Skin epidermis (tissue), 12 donors: ENCODE measurements around the gene SLC28A2.
"Not testable (repeated sequence)": the region's sequence is repeated elsewhere in the genome, so short reads cannot be mapped to it uniquely, and the experiment has no call there.

Experiments used
- H3K27ac ChIP-seq, 21 experiments: fragments of 200-600 bp; sonication (generic) in 11 of 21; one replicate each; pipeline ENCODE4 v1.5.0; 2020; ENCODE audit warnings: mild to moderate bottlenecking in 3 of 21, inconsistent platforms in 2 of 21, moderate library complexity in 2 of 21
- H3K4me3 ChIP-seq, 7 experiments: fragments of 200-600 bp; sonication (generic) in 2 of 7; one replicate each; pipeline ENCODE4 v1.5.0; 2020; ENCODE audit warnings: inconsistent platforms in 2 of 7, mild to moderate bottlenecking in 2 of 7, moderate library complexity in 1 of 7

Gene SLC28A2

DNA sequence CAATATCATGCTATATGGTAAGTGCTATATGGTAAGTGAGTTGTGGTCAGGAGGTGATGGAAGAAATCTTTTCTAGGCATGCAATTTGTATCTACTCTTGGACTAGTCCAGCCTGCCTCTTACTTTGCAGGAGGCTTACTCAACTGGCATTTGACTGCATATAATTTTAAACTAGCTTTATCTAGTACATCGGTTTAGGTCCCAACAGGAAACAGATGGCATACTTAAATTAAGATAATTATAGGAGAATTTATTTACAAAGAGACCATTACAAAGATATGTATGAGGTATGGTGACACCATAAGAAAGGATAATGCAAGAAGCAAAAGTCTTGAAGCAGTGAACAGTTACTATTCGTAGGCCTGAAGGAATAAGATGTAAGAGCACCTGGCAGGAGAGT, 7.8 kb downstream of the SLC28A2 start:
- H3K4me3 ChIP-seq, result no peak overlapping the region
- no peak overlapping the region for H3K27ac ChIP-seq

DNA sequence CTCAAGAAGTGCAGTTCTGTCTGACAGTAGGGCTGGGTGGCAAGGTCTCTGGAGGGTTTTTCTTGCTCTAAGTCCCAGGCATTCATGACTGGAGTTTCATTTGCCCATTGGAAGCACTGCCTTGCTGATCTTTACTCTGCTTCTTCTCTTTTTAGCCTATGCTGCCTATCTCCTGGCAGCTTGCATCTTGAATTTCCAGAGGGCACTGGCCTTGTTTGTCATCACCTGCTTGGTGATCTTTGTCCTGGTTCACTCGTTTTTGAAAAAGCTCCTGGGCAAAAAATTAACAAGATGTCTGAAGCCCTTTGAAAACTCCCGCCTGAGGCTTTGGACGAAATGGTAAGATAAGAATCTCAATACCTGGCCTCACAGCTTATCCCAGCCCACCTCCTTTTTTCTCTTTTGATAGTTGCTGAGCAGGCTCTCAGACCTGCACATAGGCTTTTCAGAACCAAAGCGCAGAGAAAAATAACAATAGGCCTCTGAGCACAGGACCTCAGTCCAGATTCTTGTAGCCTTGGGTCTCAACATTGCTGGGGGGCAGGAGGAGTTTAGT, 10.9 kb downstream of the SLC28A2 start:
- Histone ChIP-seq H3K27ac (no peak overlapping the region), H3K4me3 (no peak overlapping the region)

DNA sequence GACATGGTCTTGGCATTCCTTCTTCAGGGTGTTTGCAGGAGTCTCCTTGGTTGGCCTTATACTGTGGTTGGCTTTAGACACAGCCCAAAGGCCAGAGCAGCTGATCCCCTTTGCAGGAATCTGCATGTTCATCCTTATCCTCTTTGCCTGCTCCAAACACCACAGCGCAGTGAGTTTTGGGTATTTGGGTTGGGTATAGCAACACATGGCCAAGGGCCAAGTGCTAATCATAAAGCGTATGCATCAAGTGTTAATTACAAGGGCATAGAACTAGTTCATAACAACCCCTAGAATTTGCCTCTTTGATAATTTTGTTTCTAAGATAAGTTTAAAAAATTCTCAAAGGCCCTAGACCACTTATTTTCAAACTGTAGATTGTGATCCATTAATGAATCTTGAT, 11.8 kb downstream of the SLC28A2 start:
- Histone ChIP-seq H3K4me3 (no peak overlapping the region), H3K27ac (no peak overlapping the region)

DNA sequence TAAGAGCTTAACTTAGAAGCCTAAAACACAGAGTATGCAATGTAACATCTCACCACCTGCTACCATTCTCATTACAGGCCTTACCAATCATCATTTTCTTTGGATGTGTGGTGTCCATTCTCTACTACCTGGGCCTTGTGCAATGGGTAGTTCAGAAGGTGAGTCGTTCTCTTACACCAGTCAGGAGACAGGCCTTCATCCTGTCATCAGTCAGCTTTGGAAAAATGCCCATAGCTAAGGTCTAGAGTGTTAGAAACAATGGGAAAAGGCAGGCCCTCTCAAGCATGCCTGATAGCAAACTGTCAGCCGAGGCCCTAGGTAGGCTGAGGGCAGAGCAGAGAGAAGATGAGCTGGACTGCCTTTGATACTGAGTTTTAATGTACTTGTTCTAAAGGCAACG, 13.5 kb downstream of the SLC28A2 start:
- Histone ChIP-seq H3K4me3 (no peak overlapping the region), H3K27ac (no peak overlapping the region)

DNA sequence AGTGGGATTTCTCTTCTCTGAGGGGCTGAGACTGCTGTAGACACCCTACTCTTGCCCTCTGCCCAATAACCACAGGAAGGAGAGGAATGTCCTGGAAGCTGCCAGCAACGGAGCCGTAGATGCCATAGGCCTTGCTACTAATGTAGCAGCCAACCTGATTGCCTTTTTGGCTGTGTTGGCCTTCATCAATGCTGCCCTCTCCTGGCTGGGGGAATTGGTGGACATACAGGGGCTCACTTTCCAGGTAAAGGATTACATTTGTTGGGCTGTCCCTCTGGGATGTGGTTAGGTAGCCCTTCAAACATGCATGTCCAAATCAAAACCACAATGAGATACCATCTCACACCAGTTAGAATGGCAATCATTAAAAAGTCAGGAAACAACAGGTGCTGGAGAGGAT, 16.1 kb downstream of the SLC28A2 start:
- Histone ChIP-seq H3K4me3 (no peak overlapping the region), H3K27ac (no peak overlapping the region)

DNA sequence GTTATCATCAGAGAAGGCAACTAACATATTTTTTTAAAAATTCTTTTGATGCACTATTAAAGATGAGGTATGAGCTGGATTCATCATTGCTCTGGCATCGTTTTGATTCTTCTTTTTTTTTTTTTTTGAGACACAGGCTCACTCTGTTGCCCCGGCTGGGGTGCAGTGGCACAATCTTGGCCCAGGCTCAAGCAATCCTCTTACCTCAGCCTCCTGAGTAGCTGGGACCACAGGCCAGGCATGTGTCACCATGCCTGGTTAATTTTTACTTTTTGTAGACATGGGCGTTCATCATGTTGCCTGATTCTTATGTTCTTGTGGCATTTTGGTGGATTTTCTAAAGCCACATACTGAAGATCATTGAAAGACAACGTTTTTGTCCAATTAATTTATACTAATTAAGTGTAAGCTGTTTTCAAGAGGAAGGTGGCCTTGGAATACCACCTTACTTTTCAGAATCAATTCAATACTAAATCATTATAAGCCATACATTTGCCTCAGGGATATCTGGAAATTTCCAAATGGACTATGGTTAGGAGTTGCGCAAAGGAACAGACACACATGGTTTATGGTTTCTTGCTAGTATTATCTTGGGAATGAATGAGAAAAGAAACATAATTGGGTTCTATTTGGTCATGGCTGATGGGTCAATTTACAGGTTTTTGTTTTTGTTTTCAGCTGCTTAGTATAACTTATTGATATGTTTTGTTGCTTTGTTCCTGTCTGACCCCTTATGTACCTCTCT, 22.8 kb downstream of the SLC28A2 start:
- H3K27ac ChIP-seq, result no peak overlapping the region
- H3K4me3 ChIP-seq, result no peak overlapping the region

DNA sequence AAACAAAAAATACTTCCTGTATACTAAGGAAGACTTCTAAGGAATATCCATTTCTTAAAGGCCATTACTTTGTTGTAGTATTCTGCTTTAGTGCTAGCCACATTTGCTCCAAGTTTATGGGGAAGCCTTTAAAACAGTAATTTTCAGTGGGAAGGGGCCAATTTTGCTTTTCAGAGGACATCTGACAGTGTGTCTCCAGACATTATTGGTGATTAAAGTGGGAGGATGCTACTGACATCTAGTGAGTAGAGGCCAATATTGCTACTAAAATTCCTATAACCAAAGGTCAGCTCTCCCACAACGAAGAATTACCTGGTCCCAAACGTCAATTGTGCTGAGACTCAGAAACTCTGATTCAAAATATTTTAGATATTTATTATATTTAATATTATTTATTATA, 24.8 kb downstream of the SLC28A2 start:
- Histone ChIP-seq H3K27ac (no peak overlapping the region), H3K4me3 (no peak overlapping the region)

DNA sequence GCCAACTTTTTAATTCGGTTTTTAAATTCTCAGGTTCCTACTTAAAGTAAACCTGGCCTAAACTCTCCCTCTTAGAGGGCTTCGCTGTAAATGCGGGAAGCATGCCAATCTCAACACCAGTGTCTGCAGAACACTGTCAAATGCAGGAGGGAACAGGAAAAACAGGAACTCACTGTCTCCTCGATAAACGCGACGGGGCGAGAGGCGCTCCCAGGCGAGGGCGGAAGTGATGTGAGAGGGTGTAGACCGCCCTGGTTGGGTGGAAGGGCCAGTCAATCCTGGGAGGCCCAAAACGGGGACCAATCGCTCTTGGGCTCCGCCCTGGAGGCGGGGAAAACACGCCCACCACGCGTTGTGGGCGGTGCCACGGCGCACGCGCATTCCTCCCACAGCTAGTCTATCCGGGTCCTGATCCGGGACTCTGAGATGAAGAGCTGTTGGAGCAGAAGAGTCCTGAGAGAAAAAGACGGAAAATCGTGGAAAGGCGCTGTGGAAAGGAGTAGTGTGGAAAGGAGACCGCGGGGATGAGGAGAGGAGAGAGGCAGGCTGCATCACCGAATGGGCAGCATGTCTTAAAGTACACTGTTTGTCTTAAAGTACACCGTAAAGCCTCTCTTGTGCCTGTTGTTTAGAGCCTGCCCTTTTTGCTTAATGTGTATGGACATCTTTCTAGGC, 27.1 kb downstream of the SLC28A2 start:
- Histone ChIP-seq H3K4me3 (peak overlapping the region; percentile 41 to 59 (median 52)), H3K27ac (peak overlapping the region; percentile 29 to 91 (median 85))

DNA sequence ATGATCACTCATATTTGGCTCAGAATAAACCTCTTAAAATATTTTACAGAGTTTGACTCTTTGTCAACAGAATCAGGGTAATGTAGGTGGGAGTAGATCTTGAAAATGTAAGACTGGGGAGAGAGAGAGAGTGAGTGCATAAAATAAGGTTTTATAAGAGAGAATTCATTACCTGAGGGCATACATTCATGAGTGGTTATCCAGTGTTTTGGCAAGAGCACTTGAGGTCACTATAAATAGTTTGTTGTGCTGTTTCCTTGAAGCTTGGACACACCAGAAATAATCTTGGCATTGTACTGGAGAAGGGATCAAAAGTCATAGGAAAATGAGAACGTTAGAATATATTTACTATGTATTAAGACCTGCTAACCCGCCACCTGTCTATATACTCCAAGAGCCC, 33.4 kb downstream of the SLC28A2 start:
- Histone ChIP-seq H3K27ac (no peak overlapping the region), H3K4me3 (no peak overlapping the region)

DNA sequence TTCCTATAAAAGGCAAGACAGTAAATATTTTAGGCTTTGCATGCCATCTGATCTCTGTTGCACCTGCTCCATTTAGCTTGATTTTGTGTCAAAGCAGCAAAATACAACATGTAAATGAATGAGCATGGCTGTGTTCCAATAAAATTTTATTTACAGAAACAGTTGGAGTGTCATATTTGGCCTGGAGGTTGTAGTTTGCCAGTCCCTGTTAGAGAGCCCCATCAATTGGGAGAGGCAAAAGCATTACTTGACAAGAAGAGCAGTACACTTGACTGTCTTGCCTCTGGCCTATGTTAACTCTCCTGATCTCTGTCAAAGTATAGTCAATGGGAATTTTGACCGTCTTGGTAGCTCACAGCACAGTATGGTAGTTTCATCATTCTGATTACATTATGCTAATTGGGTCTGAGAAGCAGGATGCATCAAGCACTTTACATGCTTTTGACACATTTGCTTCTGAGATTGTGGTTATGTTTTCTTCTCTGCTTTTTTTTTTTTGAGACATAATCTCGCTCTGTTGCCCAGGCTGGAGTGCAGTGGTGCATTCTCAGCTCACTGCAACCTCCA, 35.4 kb downstream of the SLC28A2 start:
- Histone ChIP-seq H3K27ac (no peak overlapping the region), H3K4me3 (no peak overlapping the region)

DNA sequence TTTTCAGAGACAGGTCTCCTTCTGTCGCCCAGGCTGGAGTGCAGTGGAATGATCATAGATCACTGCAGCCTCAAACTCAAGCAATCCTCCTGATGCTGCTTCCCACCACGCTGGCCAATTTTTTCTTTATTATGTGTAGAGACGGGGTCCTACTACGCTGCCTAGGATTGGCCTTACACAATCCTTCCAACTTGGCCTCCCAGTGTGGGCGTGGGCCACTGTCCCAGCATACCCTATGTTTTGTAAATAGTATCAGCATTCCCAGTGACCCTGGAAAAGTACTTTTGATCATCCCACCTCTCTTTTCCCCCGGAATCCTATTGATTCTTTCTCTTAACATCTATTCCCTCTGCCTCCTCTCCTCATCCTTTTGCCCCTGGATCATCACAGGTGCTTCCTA, 36.9 kb downstream of the SLC28A2 start:
- H3K4me3 ChIP-seq, result no peak overlapping the region
- no peak overlapping the region for H3K27ac ChIP-seq

DNA sequence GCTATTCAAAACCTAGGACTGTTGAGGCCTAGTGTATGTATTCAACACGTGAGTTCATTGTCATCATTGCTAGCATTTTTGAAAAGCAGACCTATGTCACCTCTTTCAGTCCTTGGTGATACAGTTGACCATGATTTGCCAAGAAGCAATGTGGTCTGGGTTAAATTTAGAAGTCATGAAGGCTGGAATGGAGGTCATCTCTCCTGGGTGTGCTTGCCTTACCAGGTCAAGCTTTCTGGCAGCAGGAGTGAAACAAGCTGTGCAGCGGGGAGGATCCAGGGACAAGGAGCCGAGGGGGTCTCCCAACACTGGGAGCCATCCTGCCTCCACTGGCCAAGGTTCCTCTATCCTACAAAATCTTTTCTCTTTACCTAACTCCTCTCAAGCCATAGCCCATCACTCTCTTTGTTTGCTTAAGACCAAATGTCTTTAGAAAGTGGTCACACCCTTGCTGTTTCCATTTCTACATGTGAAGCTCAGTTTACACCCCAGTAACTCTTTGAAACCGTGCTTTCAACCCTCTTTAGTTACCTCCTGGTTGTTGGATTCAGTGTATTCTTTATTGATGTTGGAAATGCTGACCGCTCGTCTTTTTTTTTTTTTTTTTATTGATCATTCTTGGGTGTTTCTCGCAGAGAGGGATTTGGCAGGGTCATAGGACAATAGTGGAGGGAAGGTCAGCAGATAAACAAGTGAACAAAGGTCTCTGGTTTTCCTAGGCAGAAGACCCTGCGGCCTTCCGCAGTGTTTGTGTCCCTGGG, 40.0 kb downstream of the SLC28A2 start:
- Histone ChIP-seq H3K4me3 (no peak overlapping the region), H3K27ac (no peak overlapping the region)

DNA sequence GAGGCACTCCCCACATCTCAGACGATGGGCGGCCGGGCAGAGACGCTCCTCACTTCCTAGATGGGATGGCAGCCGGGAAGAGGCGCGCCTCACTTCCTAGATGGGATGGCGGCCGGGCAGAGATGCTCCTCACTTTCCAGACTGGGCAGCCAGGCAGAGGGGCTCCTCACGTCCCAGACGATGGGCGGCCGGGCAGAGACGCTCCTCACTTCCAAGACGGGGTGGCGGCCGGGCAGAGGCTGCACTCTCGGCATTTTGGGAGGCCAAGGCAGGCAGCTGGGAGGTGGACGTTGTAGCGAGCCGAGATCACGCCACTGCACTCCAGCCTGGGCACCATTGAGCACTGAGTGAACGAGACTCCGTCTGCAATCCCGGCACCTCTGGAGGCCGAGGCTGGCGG, 41.3 kb downstream of the SLC28A2 start:
- H3K27ac ChIP-seq, H3K4me3 ChIP-seq: not testable (repeated sequence)

DNA sequence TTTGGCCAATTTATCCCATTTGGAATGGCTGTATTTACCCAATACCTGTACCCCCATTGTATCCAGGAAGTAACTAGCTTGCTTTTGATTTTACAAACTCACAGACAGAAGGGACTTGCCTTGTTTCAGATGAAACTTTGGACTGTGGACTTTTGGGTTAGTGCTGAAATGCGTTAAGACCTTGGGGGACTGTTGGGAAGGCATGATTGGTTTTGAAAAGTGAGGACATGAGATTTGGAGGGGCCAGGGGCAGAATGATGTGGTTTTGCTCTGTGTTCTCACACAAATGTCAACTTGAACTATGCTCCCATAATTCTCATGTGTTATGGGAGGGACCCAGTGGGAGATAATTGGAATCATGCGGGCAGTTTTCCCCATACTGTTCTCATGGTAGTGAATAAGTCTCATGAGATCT, 46.9 kb downstream of the SLC28A2 start:
- not testable (repeated sequence) for H3K27ac ChIP-seq

DNA sequence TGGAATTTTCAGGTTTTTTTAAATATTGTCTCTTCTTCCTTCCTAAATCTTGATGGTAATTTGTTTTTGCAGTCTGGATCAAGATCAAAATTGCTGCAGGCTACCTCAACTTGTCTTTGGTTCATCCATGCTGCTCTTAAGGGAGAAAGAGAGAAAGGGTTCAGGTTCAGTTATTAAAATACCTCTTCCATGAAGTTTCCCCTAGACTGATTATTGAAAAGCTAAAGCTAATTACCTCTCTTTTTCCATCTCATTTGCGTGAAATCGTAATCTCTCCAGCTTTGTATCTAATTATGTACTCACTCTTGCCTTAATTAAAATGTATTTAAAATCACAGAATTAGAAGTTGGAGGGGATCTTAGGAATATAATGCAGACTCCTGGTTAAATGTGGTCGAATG, 52.7 kb downstream of the SLC28A2 start:
- H3K4me3 ChIP-seq, result no peak overlapping the region
- H3K27ac ChIP-seq, result no peak overlapping the region

More for the DNA sequence above, 46.9 kb downstream of the SLC28A2 start:
- H3K4me3 ChIP-seq, result not testable (repeated sequence)

DNA sequence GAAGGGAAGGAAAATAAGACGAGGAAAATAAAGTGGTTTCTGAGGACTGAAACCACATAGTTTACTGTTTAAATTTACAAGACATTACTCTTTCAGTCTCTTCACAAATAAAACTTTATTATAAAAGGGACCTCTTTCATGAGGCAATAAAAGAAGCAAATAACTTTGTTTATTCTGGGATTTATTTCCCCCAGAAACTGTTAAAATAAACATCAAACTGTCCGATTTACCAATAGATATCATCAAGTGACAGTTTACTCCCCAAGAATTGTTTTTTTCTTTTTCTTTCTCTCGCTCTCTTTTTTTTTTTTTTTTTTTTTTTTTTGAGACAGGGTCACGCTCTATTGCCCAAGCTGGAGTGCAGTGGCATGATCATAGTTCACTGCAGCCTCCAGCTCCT, 54.1 kb downstream of the SLC28A2 start:
- no peak overlapping the region for H3K4me3 ChIP-seq

DNA sequence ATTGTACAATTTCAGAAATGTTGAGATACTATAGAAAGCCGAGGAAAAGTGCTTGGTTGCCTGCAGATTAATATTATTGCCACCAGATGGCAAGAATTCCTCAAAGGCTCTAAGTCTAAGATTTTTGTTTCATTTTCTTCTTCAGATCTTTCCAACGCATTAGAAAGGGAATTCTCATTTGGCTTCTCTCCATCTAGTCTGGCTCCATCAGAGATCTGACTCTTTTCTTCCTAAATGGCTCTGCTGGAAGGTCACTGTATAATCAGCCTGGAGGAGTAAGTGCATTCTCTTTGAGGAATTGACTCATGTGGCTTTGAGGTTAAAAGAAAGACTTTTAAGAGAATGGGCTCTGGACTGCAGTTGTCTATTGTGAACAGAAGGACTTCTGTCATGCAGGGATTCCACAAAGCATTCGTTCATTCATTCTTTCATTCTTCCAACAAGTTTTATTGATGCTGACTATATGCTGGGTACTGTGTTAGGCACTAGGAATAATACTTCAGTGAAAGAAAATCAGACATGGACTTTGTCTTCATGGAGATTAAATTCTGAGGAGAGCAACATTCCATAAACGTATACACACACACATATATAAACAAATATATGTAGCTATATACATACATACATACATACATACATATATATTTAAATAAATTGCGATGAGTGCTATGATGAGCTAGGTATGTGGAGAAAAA, 55.3 kb downstream of the SLC28A2 start:
- Histone ChIP-seq H3K4me3 (no peak overlapping the region), H3K27ac (peak overlapping the region in 1 of 21 experiments; percentile 14)

More for the DNA sequence above, 54.1 kb downstream of the SLC28A2 start:
- no peak overlapping the region for H3K27ac ChIP-seq

DNA sequence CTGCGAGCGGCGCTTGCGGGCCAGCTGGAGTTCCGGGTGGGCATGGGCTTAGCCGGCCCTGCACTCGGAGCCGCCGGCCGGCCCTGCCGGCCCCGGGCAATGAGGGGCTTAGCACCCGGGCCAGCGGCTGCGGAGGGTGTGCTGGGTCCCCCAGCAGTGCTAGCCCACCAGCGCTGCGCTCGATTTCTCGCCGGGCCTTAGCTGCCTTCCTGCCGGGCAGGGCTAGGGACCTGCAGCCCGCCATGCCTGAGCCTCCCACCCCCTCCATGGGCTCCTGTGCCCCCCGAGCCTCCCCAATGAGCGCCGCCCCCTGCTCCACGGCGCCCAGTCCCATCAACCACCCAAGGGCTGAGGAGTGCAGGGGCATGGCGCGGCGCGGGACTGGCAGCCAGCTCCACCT, 62.1 kb downstream of the SLC28A2 start:
- not testable (repeated sequence) for H3K4me3 ChIP-seq, H3K27ac ChIP-seq

DNA sequence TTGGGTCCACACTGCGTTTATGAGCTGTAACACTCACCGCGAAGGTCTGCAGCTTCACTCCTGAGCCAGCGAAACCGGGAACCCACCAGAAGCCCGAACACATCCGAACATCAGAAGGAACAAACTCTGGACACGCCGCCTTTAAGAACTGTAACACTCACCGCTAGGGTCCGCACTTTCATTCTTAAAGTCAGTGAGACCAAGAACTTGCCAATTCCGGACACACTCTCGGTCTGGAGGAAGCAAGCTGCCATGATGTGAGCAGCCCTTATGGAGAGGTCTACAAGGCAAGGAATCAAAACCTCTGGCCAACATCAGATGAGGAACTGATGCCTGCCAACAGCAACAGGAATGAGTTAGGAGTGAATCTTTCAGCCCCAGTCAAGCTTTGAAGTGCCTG, 62.9 kb downstream of the SLC28A2 start:
- no peak overlapping the region for H3K4me3 ChIP-seq

More for the DNA sequence above, 62.9 kb downstream of the SLC28A2 start:
- H3K27ac ChIP-seq, result no peak overlapping the region
